HepG2 (cell line): ENCODE results near the gene IQCE. TPM values are rescaled to one million over a fixed set of nuclear protein-coding genes. Genes with fewer than 3 reads are reported as not detected.
A peak's percentile ranks its signal among the peaks of the same experiment; 100 is the strongest.

Experiments used
- DDIT3 ChIP-seq: sonication (generic); formaldehyde crosslinking; IDR thresholded peaks from 2 replicates; pipeline ENCODE4 v1.4.0; 2020; ENCODE audit warnings: mild to moderate bottlenecking, missing genetic modification reagents
- FOXC1 ChIP-seq: sonication (generic); formaldehyde crosslinking; IDR thresholded peaks from 2 replicates; pipeline ENCODE4 v1.8.0; 2022; ENCODE audit warnings: mild to moderate bottlenecking, missing genetic modification reagents, borderline replicate concordance
- HMG20B ChIP-seq: conservative IDR thresholded peaks from 2 replicates; pipeline ENCODE4 v1.6.1; 2016; ENCODE audit warnings: missing genetic modification reagents, missing compliant biosample characterization
- JARID2 ChIP-seq: sonication (generic); formaldehyde crosslinking; IDR thresholded peaks from 2 replicates; pipeline ENCODE4 v1.8.1; 2023; ENCODE audit warnings: missing genetic modification reagents, inconsistent platforms; ENCODE audit not compliant: insufficient replicate concordance
- KDM1A ChIP-seq: IDR thresholded peaks from 2 replicates; pipeline ENCODE4 v1.6.1; 2016; ENCODE audit warnings: missing compliant biosample characterization
- RFX1 ChIP-seq: fragments of 450-650 bp; IDR thresholded peaks from 2 replicates; pipeline ENCODE4 v1.6.1; 2017
- SP1 ChIP-seq, 2 experiments: fragments of 450-650 bp in 1 of 2; sonication (generic) in 1 of 2; formaldehyde crosslinking in 1 of 2; IDR thresholded peaks; 2 replicates each; pipeline versions ENCODE4 v1.4.0 to v1.6.1; 2016 to 2020; ENCODE audit warnings: missing genetic modification reagents in 1 of 2
- THAP9 ChIP-seq: sonication (generic); formaldehyde crosslinking; IDR thresholded peaks from 2 replicates; pipeline ENCODE4; 2020; ENCODE audit warnings: missing genetic modification reagents, mild to moderate bottlenecking, borderline replicate concordance
- ZFX ChIP-seq: sonication (generic); formaldehyde crosslinking; IDR thresholded peaks from 2 replicates; pipeline ENCODE4 v1.4.0; 2020; ENCODE audit warnings: mild to moderate bottlenecking, low read depth, missing genetic modification reagents, moderate library complexity
- ZNF335 ChIP-seq: sonication (generic); formaldehyde crosslinking; IDR thresholded peaks from 2 replicates; pipeline ENCODE4 v1.4.0; 2020; ENCODE audit warnings: missing genetic modification reagents
- ZNF496 ChIP-seq: sonication (generic); formaldehyde crosslinking; IDR thresholded peaks from 2 replicates; pipeline ENCODE4 v1.8.1; 2023; ENCODE audit warnings: mild to moderate bottlenecking, moderate library complexity, missing genetic modification reagents; ENCODE audit not compliant: insufficient replicate concordance
- ZNF501 ChIP-seq: sonication (generic); formaldehyde crosslinking; IDR thresholded peaks from 2 replicates; pipeline ENCODE4 v1.5.1; 2020; ENCODE audit warnings: mild to moderate bottlenecking, moderate library complexity, missing genetic modification reagents
- ZNF570 ChIP-seq: sonication (generic); formaldehyde crosslinking; IDR thresholded peaks from 2 replicates; pipeline ENCODE4 v1.4.0; 2020; ENCODE audit warnings: mild to moderate bottlenecking, missing genetic modification reagents, borderline replicate concordance
- ZNF605 ChIP-seq: sonication (generic); formaldehyde crosslinking; IDR thresholded peaks from 2 replicates; pipeline ENCODE4 v1.8.0; 2022; ENCODE audit warnings: mild to moderate bottlenecking, missing genetic modification reagents
- polyA plus RNA-seq, 8 experiments: library from polyadenylated mRNA; depleted of rRNA in 3 of 8; stranded (reverse) in 7 of 8; unstranded in 1 of 8; fragments of >200 nt; fragmentation: Illumina TruSeq in 4 of 8; extraction: Trizol in 4 of 8; gene quantifications; 2 replicates each; pipeline versions ENCODE4 v1.2.1 to v1.2.3, GENCODE V29; 2011 to 2016; ENCODE audit warnings: low read depth in 4 of 8, missing spikeins in 1 of 8, mixed read lengths in 1 of 8; ENCODE audit not compliant: insufficient read depth in 1 of 8
- total RNA-seq, 5 experiments: library from RNA; depleted of rRNA; stranded (reverse); fragments of >200 nt; fragmentation: Illumina TruSeq; extraction: Trizol; gene quantifications; 2 replicates each; pipeline ENCODE4 v1.2.3, GENCODE V29; 2016; ENCODE audit warnings: low read depth in 1 of 5
- TF ChIP-seq, protein P1 (sequence below): sonication (generic); formaldehyde crosslinking; IDR thresholded peaks from 2 replicates; pipeline ENCODE4 v1.4.0; 2020; ENCODE audit warnings: low read depth, missing genetic modification reagents
- TF ChIP-seq, protein P2 (sequence below): sonication (generic); formaldehyde crosslinking; IDR thresholded peaks from 2 replicates; pipeline ENCODE4 v1.5.1; 2020; ENCODE audit warnings: mild to moderate bottlenecking, missing genetic modification reagents, moderate library complexity

Gene IQCE
- total and polyA plus RNA-seq, 2 of the 13 experiments (the other 11 are each of a cell fraction or from before 2014, with no cell fraction given), result 1.5 to 2.5 TPM

DNA sequence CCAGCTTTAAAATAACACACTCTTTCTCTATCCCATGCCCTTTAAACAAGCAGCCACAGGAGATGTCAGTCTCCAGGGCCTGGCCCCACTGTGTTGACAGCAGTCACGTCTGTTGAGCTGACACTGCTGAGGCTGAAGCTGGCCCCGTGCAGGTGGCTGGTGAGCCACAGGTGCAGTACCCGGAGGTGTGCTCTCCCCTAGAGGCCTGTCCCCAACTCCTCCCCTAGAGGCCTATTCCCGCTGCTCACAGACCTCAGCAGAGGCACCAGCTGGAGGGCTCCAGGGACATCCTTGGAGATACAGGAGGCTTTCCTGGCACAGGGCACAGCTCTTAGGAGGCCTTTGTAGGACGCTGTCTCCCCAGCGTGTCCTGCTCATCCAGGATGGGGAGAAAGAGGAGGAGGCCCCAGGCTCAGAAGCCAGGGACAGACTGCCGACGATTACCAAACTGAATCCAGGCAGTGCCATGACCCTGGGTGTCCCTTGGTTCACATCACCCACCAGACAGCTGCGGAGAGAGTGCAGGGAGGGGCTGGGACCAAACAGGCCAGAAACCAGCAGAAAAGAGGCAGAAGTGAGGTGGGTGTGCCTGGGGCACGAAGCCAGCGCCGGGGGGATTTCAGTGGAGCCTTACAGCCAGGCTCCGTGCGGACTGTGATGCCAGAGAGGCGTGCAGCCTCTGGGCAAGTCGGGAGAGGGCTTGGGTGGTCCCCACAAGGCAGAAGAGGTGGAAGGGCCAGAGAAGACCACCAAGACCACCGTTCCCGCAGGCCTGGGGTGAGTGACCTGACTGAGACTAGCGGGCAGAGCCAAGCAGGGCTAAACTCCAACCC is 54.5 kb downstream of the IQCE start (continued):
- no peak for TF ChIP-seq ZNF335 (CRISPR knock-in tag)
- no peak for TF ChIP-seq ZNF496 (CRISPR knock-in tag)
- peak; percentile 42 for TF ChIP-seq ZFX
- TF ChIP-seq JARID2 (CRISPR knock-in tag), result no peak
- no peak for TF ChIP-seq KDM1A (CRISPR knock-in tag)
- TF ChIP-seq ZNF605 (CRISPR knock-in tag), result no peak
- 0 out of 2 replicates have a peak, but pooled peaks have one; percentile 33 for TF ChIP-seq ZNF501 (CRISPR knock-in tag)
- TF ChIP-seq FOXC1, result 0 out of 2 replicates have a peak, but pooled peaks have one; percentile 21
- TF ChIP-seq SP1 (IDR thresholded peaks at IDR 0.05), result no peak
- no peak for TF ChIP-seq SP1 (CRISPR knock-in tag; IDR thresholded peaks at IDR 0.05)
- TF ChIP-seq, protein P1, sequence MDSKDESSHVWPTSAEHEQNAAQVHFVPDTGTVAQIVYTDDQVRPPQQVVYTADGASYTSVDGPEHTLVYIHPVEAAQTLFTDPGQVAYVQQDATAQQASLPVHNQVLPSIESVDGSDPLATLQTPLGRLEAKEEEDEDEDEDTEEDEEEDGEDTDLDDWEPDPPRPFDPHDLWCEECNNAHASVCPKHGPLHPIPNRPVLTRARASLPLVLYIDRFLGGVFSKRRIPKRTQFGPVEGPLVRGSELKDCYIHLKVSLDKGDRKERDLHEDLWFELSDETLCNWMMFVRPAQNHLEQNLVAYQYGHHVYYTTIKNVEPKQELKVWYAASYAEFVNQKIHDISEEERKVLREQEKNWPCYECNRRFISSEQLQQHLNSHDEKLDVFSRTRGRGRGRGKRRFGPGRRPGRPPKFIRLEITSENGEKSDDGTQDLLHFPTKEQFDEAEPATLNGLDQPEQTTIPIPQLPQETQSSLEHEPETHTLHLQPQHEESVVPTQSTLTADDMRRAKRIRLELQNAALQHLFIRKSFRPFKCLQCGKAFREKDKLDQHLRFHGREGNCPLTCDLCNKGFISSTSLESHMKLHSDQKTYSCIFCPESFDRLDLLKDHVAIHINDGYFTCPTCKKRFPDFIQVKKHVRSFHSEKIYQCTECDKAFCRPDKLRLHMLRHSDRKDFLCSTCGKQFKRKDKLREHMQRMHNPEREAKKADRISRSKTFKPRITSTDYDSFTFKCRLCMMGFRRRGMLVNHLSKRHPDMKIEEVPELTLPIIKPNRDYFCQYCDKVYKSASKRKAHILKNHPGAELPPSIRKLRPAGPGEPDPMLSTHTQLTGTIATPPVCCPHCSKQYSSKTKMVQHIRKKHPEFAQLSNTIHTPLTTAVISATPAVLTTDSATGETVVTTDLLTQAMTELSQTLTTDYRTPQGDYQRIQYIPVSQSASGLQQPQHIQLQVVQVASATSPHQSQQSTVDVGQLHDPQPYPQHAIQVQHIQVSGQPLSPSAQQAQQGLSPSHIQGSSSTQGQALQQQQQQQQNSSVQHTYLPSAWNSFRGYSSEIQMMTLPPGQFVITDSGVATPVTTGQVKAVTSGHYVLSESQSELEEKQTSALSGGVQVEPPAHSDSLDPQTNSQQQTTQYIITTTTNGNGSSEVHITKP (CRISPR knock-in tag), result no peak
- TF ChIP-seq HMG20B (CRISPR knock-in tag), result no peak
- TF ChIP-seq RFX1, result no peak
- no peak for TF ChIP-seq DDIT3 (CRISPR knock-in tag)
- TF ChIP-seq, protein P2, sequence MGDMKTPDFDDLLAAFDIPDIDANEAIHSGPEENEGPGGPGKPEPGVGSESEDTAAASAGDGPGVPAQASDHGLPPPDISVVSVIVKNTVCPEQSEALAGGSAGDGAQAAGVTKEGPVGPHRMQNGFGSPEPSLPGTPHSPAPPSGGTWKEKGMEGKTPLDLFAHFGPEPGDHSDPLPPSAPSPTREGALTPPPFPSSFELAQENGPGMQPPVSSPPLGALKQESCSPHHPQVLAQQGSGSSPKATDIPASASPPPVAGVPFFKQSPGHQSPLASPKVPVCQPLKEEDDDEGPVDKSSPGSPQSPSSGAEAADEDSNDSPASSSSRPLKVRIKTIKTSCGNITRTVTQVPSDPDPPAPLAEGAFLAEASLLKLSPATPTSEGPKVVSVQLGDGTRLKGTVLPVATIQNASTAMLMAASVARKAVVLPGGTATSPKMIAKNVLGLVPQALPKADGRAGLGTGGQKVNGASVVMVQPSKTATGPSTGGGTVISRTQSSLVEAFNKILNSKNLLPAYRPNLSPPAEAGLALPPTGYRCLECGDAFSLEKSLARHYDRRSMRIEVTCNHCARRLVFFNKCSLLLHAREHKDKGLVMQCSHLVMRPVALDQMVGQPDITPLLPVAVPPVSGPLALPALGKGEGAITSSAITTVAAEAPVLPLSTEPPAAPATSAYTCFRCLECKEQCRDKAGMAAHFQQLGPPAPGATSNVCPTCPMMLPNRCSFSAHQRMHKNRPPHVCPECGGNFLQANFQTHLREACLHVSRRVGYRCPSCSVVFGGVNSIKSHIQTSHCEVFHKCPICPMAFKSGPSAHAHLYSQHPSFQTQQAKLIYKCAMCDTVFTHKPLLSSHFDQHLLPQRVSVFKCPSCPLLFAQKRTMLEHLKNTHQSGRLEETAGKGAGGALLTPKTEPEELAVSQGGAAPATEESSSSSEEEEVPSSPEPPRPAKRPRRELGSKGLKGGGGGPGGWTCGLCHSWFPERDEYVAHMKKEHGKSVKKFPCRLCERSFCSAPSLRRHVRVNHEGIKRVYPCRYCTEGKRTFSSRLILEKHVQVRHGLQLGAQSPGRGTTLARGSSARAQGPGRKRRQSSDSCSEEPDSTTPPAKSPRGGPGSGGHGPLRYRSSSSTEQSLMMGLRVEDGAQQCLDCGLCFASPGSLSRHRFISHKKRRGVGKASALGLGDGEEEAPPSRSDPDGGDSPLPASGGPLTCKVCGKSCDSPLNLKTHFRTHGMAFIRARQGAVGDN (CRISPR knock-in tag), result peak; percentile 71
- no peak for TF ChIP-seq ZNF570 (CRISPR knock-in tag)
- no peak for TF ChIP-seq THAP9 (CRISPR knock-in tag)
